GM21515 (cell line): ENCODE measurements around the gene TFG.

Experiments
- ATAC-seq: cut with Tn5 transposase; IDR thresholded peaks from one replicate; pipeline ENCODE4 v1.9.1; 2021; ENCODE audit not compliant: unreplicated experiment

The TFG gene

GRCh38 chr3:100703865-100704264 is 5.4 kb upstream of the TFG start:
- no peak for ATAC-seq

- no peak for ATAC-seq
Measured at GRCh38 chr3:100706365-100706764, 2.9 kb upstream of the TFG start.

GRCh38 chr3:100708644-100708988 is 678 bp upstream of the TFG start:
- no peak for ATAC-seq

- peak; percentile 7 for ATAC-seq
Measured at GRCh38 chr3:100709842-100710260, 557 bp downstream of the TFG start.

- ATAC-seq, result peak; percentile 46
Measured at GRCh38 chr3:100710261-100710968, 1.1 kb downstream of the TFG start.

GRCh38 chr3:100715176-100715575 is 5.9 kb downstream of the TFG start:
- ATAC-seq, result no peak

- ATAC-seq, result no peak
Measured at GRCh38 chr3:100717063-100717462, 7.8 kb downstream of the TFG start.

GRCh38 chr3:100717637-100718487 is 8.6 kb downstream of the TFG start:
- no peak for ATAC-seq

GRCh38 chr3:100719136-100719535 is 9.8 kb downstream of the TFG start:
- no peak for ATAC-seq

- ATAC-seq, result no peak
Measured at GRCh38 chr3:100720426-100720825, 11.1 kb downstream of the TFG start.

GRCh38 chr3:100725935-100726513 is 16.7 kb downstream of the TFG start:
- ATAC-seq, result no peak

- ATAC-seq, result no peak
Measured at GRCh38 chr3:100726706-100727105, 17.4 kb downstream of the TFG start.

GRCh38 chr3:100730524-100730923 is 21.2 kb downstream of the TFG start:
- ATAC-seq, result peak; percentile 75

- ATAC-seq, result no peak
Measured at GRCh38 chr3:100732435-100732834, 23.1 kb downstream of the TFG start.

GRCh38 chr3:100737334-100737733 is 28.0 kb downstream of the TFG start:
- no peak for ATAC-seq

GRCh38 chr3:100740207-100740606 is 30.9 kb downstream of the TFG start:
- no peak for ATAC-seq

- ATAC-seq, result no peak
Measured at GRCh38 chr3:100743535-100743934, 34.2 kb downstream of the TFG start.

- no peak for ATAC-seq
Measured at GRCh38 chr3:100744671-100745070, 35.4 kb downstream of the TFG start.

GRCh38 chr3:100745617-100746016 is 36.3 kb downstream of the TFG start:
- no peak for ATAC-seq

- no peak for ATAC-seq
Measured at GRCh38 chr3:100746092-100746491, 36.8 kb downstream of the TFG start.

GRCh38 chr3:100748220-100748619 is 38.9 kb downstream of the TFG start:
- no peak for ATAC-seq

GRCh38 chr3:100748967-100749366 is 39.7 kb downstream of the TFG start:
- ATAC-seq, result no peak
